ENCODE results near the gene ATE1.
"Not testable (repeated sequence)": the region's sequence is repeated elsewhere in the genome, so short reads cannot be mapped to it uniquely, and the experiment has no call there.

ATE1 gene

DNA sequence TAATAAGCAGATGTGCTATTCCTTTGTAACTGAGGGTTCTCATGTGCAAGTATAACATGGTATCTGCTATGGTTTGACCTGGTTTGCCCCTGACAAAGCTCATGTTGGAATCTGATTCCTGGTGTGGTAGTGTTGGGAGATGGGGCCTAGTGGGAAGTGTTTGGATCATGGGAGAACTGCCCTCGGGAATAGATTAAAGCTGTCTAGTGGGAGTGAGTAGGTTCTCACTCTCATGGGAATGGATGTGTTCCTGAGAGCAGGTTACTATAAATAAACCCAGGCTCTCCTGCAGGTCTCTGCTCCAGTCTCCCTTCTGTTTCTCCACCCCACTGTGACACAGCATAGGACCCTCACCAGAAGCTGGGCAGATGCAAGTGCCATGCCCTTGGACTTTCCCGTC is 97.7 kb downstream of the ATE1 start:
- H3K36me3 ChIP-seq (ENCODE audit: insufficient read depth, low read length), result peaks cover 15% of the 10 kb centered on the region
- H3K4me1 ChIP-seq (ENCODE audit: insufficient read depth, low read length), result no peaks in the 10 kb centered on the region
- no peak overlapping the region for H3K4me3 ChIP-seq (ENCODE audit: low read length)
- H3K27me3 ChIP-seq (ENCODE audit: insufficient read depth, low read length), result no peaks in the 10 kb centered on the region
- peaks cover 7% of the 10 kb centered on the region for H3K9me3 ChIP-seq (ENCODE audit: low read length)
- no peak overlapping the region for H2AFZ ChIP-seq (ENCODE audit: low read depth, low read length)

DNA sequence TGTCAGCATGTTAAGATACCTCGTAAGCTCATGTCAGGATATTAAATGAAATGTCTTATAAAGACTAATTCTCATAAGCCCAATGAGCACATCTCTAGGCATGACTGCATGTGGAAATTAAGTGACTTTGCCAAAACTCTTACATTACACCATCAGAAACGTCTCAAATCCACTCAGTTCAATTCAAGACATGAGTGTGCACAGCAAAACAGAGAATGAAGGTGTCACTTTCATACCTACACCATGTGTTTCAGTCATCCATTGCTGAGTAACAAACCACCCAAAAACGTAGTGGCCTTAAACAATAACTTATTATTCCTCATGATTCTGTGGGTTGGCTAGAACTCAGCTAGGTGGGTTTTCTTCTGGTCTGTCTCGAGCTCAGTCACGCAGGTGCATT is 99.8 kb downstream of the ATE1 start:
- Histone ChIP-seq H3K36me3 (ENCODE audit: insufficient read depth, low read length) (peaks cover 9% of the 10 kb centered on the region), H3K4me3 (ENCODE audit: low read length) (no peak overlapping the region), H3K9me3 (ENCODE audit: low read length) (peaks cover 7% of the 10 kb centered on the region), H3K4me1 (ENCODE audit: insufficient read depth, low read length) (no peaks in the 10 kb centered on the region), H3K27me3 (ENCODE audit: insufficient read depth, low read length) (no peaks in the 10 kb centered on the region), H2AFZ (ENCODE audit: low read depth, low read length) (no peak overlapping the region)

DNA sequence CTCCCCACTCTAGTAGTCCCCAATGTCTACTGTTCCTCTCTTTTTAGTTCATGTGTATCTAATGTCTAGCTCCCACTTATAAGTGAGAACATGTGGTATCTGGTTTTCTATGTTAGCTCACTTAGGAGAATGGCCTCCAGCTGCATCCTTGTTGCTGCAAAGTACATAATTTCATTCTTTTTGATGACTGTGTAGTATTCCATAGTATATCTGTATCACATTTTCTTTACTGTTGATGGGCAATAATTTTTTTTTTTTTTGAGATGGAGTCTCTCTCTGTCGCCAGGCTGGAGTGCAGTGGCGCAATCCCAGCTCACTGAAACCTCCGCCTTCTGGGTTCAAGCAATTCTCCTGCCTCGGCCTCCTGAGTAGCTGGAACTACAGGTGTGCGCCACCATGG is 101.1 kb downstream of the ATE1 start:
- not testable (repeated sequence) for H3K4me3 ChIP-seq (ENCODE audit: low read length); H3K27me3 ChIP-seq (ENCODE audit: insufficient read depth, low read length); H3K9me3 ChIP-seq (ENCODE audit: low read length); H2AFZ ChIP-seq (ENCODE audit: low read depth, low read length); H3K4me1 ChIP-seq (ENCODE audit: insufficient read depth, low read length); H3K36me3 ChIP-seq (ENCODE audit: insufficient read depth, low read length)

DNA sequence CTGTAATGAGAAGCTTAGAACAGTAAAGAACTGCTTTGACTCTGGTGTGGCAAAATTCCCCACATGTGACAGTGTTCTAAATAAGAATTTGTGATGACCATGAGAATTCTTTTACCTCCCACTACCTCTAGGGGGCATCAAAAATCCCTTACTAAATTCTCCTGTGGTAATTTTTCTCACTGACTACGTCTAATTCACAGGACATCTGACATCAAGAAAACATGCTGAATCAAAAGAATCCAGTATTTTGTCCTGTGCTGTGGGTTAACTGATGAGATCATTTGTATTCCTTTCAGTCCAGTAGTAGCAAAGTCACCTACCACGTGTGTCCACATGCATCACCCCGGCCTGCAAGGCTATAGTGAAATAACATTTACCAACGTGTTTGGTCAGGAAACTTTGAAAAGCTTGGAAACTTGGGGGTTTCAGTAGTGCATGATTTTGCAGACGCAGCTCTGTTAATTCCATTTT is 103.8 kb downstream of the ATE1 start:
- Histone ChIP-seq H3K36me3 (ENCODE audit: insufficient read depth, low read length) (peaks cover 9% of the 10 kb centered on the region), H3K4me3 (ENCODE audit: low read length) (no peak overlapping the region), H3K27me3 (ENCODE audit: insufficient read depth, low read length) (no peaks in the 10 kb centered on the region), H3K9me3 (ENCODE audit: low read length) (peaks cover 3% of the 10 kb centered on the region), H2AFZ (ENCODE audit: low read depth, low read length) (no peak overlapping the region), H3K4me1 (ENCODE audit: insufficient read depth, low read length) (no peaks in the 10 kb centered on the region)

DNA sequence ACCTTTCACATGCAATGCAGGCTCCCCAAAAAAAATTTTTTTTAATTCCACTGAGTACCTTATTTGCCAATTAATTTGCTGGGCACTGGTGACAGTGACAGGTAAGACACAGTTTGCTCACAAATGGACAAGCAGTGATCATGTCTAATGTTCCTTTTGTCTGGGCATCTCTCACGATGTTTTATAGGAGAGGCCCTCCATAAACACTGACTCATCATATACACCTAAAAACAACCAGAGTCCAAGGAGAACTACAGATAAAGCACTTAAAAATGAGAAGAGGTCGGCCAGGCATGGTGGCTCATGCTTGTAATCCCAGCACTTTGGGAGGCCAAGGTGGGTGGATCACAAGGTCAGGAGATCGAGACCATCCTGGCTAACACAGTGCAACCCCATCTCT is 105.1 kb downstream of the ATE1 start:
- H3K9me3 ChIP-seq (ENCODE audit: low read length), result no peaks in the 10 kb centered on the region
- no peaks in the 10 kb centered on the region for H3K4me1 ChIP-seq (ENCODE audit: insufficient read depth, low read length)
- H2AFZ ChIP-seq (ENCODE audit: low read depth, low read length), result no peak overlapping the region
- H3K4me3 ChIP-seq (ENCODE audit: low read length), result no peak overlapping the region
- no peaks in the 10 kb centered on the region for H3K27me3 ChIP-seq (ENCODE audit: insufficient read depth, low read length)
- H3K36me3 ChIP-seq (ENCODE audit: insufficient read depth, low read length), result peaks cover under 1% of the 10 kb centered on the region

DNA sequence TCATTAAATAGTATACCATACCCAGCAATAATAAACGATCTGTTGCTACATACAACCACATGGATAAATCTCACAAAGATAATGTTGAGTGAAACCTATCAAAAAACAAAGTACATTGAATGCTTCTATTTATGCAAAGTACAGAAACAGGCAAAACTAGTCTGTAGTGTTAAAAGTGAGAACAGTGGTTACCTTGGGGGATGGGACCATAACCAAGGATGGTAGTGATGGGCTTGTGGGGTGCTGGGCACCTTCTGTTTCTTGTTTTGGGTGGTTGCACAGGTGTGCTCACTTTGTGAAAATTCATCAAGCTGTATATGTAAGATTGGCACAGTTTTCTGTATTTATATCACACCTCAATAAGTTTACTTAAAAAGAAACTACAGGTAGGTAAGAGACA is 105.7 kb downstream of the ATE1 start:
- no peaks in the 10 kb centered on the region for H3K9me3 ChIP-seq (ENCODE audit: low read length)

DNA sequence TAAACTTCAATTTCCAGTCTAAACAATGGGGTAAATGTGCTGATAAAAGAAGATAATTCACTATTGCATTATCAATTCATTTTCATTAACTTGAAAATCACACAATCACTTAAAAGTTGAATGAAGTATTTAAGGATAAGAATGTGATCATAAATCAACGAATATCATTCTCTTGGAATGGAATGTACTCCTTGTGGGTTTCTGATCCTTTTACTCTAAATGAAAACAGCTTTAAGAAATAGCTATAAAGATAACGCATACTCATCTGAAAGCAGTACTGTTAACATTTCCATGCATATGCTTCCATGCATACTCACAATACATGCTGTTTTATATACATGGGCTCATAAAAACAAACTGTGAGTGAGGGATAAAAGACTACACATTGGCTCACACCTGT is 108.8 kb downstream of the ATE1 start:
- no peaks in the 10 kb centered on the region for H3K27me3 ChIP-seq (ENCODE audit: insufficient read depth, low read length)
- no peaks in the 10 kb centered on the region for H3K4me1 ChIP-seq (ENCODE audit: insufficient read depth, low read length)
- peaks cover 3% of the 10 kb centered on the region for H3K36me3 ChIP-seq (ENCODE audit: insufficient read depth, low read length)
- no peaks in the 10 kb centered on the region for H3K9me3 ChIP-seq (ENCODE audit: low read length)
- H3K4me3 ChIP-seq (ENCODE audit: low read length), result no peak overlapping the region
- no peak overlapping the region for H2AFZ ChIP-seq (ENCODE audit: low read depth, low read length)

More for the DNA sequence above, 105.7 kb downstream of the ATE1 start:
- Histone ChIP-seq H3K4me3 (ENCODE audit: low read length) (no peak overlapping the region), H2AFZ (ENCODE audit: low read depth, low read length) (no peak overlapping the region), H3K36me3 (ENCODE audit: insufficient read depth, low read length) (no peaks in the 10 kb centered on the region), H3K4me1 (ENCODE audit: insufficient read depth, low read length) (no peaks in the 10 kb centered on the region), H3K27me3 (ENCODE audit: insufficient read depth, low read length) (no peaks in the 10 kb centered on the region)

DNA sequence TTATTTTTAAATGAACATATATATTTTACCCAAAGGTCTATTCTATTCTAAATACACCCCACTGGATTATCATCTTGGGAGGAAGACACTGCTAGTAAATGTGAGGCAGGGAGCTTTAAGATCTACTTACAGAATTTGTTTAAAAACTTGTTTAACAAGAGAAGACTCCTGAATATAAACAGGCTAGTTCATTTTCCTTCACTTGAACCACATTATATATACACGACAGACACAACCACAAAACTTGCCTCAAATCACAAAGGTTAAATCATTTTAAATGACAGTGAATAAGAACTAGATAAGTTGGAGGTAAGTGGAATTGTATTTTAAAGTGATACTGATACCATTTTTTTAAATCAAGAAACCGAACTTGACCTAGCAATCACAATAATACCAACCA is 109.2 kb downstream of the ATE1 start:
- Histone ChIP-seq H3K9me3 (ENCODE audit: low read length) (no peaks in the 10 kb centered on the region), H2AFZ (ENCODE audit: low read depth, low read length) (no peak overlapping the region), H3K4me1 (ENCODE audit: insufficient read depth, low read length) (no peaks in the 10 kb centered on the region), H3K27me3 (ENCODE audit: insufficient read depth, low read length) (no peaks in the 10 kb centered on the region), H3K36me3 (ENCODE audit: insufficient read depth, low read length) (peaks cover 3% of the 10 kb centered on the region), H3K4me3 (ENCODE audit: low read length) (no peak overlapping the region)

DNA sequence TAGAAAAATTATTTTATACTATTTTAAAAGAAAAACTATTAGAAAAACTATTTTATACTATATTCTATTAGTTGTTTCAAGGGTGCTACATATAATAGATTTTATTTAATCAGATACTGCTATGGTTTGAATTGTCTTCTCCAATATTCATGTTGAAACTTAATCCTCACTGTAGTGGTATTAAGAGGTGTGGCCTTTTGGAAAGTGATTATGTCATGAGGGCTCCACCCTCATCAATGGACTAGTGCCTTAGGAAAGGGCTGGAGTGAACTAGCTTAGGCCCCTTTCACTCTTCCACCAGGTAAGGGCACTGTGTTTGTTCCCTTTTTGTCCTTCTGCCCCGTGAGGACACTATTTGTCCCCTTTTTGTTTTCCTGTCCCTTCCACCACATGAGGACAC is 111.6 kb downstream of the ATE1 start:
- Histone ChIP-seq H3K4me1 (ENCODE audit: insufficient read depth, low read length) (no peaks in the 10 kb centered on the region), H2AFZ (ENCODE audit: low read depth, low read length) (no peak overlapping the region), H3K36me3 (ENCODE audit: insufficient read depth, low read length) (peaks cover 3% of the 10 kb centered on the region), H3K9me3 (ENCODE audit: low read length) (no peaks in the 10 kb centered on the region), H3K4me3 (ENCODE audit: low read length) (no peak overlapping the region), H3K27me3 (ENCODE audit: insufficient read depth, low read length) (no peaks in the 10 kb centered on the region)

DNA sequence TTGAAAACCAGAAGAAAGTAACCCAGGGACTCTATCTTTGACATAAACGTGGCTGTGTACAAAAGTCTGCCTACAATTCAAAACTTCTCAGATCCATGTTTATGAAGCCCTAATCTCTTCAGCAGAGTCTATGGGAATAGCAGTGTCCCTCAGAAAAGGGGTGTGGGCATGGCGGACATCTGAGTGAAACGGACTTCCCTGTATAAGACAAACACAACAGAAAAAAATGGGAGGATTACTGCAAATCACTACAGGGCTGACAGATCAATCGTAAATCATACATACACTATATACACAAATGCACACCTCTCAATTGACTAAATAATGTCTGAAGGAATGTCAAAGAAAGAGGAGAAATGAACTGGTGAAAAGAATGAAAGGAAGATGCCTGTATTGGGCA is 114.0 kb downstream of the ATE1 start:
- Histone ChIP-seq H3K36me3 (ENCODE audit: insufficient read depth, low read length) (peaks cover 3% of the 10 kb centered on the region), H3K9me3 (ENCODE audit: low read length) (no peaks in the 10 kb centered on the region), H3K27me3 (ENCODE audit: insufficient read depth, low read length) (no peaks in the 10 kb centered on the region), H2AFZ (ENCODE audit: low read depth, low read length) (no peak overlapping the region), H3K4me1 (ENCODE audit: insufficient read depth, low read length) (no peaks in the 10 kb centered on the region), H3K4me3 (ENCODE audit: low read length) (no peak overlapping the region)

DNA sequence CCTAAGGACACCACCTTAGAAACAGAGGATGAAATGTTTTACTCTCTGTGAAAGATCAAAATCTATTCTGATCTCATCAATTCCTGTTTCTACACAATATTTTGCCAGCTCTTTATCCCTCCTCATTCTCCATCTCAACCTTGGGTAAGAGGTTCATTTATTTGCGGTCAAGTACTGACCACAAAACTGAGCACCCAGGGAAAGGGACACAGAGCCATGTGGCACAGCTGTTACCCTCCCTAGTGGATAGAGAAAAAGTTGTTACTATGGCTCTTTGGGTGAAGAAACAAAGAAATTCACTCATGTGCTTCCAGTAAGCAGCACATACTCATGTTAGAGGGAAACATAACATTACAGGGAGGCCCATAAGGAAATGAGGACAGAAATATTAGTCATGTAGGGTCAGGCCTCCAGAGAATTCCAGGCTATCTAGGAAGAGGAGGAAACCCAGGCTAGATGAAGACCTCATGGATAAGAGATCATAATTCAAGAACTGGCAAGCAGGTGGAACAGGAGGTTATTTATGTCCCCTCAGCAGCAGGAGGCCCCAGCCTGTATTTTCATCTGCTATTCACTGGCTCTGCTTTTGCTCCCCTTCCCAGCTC is 114.5 kb downstream of the ATE1 start:
- Histone ChIP-seq H2AFZ (ENCODE audit: low read depth, low read length) (no peak overlapping the region), H3K9me3 (ENCODE audit: low read length) (no peaks in the 10 kb centered on the region), H3K4me3 (ENCODE audit: low read length) (no peak overlapping the region), H3K27me3 (ENCODE audit: insufficient read depth, low read length) (no peaks in the 10 kb centered on the region), H3K36me3 (ENCODE audit: insufficient read depth, low read length) (peaks cover 3% of the 10 kb centered on the region), H3K4me1 (ENCODE audit: insufficient read depth, low read length) (no peaks in the 10 kb centered on the region)

DNA sequence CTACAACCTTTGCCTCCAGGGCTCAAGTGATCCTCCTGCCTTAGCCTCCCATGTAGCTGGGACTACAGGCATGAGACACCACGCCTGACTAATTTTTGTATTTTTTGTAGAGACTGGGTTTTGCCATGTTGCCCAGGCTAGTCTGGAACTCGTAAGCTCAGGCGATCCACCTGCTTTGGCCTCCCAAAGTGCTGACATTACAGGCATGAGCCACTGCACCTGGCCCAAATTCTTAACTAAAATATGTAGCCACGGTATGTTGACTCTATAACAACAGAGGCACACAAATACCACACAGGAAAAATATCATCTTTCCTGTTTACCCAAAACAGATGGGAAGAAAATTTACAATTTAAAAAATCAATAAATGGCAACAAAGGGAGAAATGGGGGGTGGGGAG is 115.8 kb downstream of the ATE1 start:
- H2AFZ ChIP-seq (ENCODE audit: low read depth, low read length), result no peak overlapping the region
- H3K27me3 ChIP-seq (ENCODE audit: insufficient read depth, low read length), result no peaks in the 10 kb centered on the region
- no peak overlapping the region for H3K4me3 ChIP-seq (ENCODE audit: low read length)
- peaks cover 3% of the 10 kb centered on the region for H3K36me3 ChIP-seq (ENCODE audit: insufficient read depth, low read length)
- H3K9me3 ChIP-seq (ENCODE audit: low read length), result no peaks in the 10 kb centered on the region
- H3K4me1 ChIP-seq (ENCODE audit: insufficient read depth, low read length), result no peaks in the 10 kb centered on the region

DNA sequence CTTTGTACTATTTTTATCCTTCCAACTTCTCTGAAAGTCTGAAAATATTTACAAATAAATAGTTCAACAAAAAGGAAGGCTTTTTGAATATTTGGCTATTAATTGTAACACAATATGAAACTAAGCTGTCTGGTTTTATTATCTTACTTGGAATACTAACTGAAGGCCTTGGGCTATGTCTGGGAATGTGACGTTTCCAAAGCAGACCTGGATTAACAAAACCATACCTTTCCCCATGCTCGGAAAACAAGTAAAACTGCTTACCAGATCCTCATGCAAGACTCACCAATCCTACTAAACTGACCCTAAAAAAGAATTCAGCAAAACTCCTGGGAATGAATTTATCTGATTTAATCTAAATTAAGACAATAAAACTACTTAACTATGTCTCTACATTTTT is 116.4 kb downstream of the ATE1 start:
- Histone ChIP-seq H3K27me3 (ENCODE audit: insufficient read depth, low read length) (no peaks in the 10 kb centered on the region), H3K4me3 (ENCODE audit: low read length) (no peak overlapping the region), H3K36me3 (ENCODE audit: insufficient read depth, low read length) (peaks cover 10% of the 10 kb centered on the region), H3K9me3 (ENCODE audit: low read length) (no peaks in the 10 kb centered on the region), H3K4me1 (ENCODE audit: insufficient read depth, low read length) (no peaks in the 10 kb centered on the region), H2AFZ (ENCODE audit: low read depth, low read length) (no peak overlapping the region)

DNA sequence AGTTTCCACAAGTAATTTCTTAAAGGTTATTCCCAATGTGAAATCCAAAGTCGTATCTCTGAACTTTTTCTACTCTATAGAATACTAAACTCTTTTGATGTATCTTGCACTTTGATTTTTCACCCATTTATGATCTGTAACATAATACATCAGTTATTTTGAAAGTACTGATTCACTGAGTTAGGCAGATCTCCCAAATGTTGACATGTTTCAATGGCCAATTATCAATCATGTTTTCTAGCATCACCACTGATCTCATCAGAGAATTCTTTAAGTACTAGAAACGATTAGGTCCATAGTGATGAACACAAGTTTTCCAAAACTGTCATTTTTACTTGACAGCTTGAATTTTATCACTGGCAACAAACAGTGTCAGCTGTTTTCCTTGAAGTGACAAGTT is 119.0 kb downstream of the ATE1 start:
- Histone ChIP-seq H2AFZ (ENCODE audit: low read depth, low read length) (no peak overlapping the region), H3K4me3 (ENCODE audit: low read length) (no peak overlapping the region), H3K27me3 (ENCODE audit: insufficient read depth, low read length) (no peaks in the 10 kb centered on the region), H3K4me1 (ENCODE audit: insufficient read depth, low read length) (no peaks in the 10 kb centered on the region), H3K36me3 (ENCODE audit: insufficient read depth, low read length) (peaks cover 13% of the 10 kb centered on the region), H3K9me3 (ENCODE audit: low read length) (no peaks in the 10 kb centered on the region)

Measured in neuron (in vitro differentiated cells).